Testis (tissue), 2 donors: ENCODE measurements around the gene CHIA.

Experiments used
- POLR2A ChIP-seq: fragments of 450-650 bp; IDR thresholded peaks from one replicate; pipeline ENCODE4 v1.6.1; 2017; ENCODE audit warnings: antibody characterized with exemption, mild to moderate bottlenecking, moderate library complexity
- TF ChIP-seq, protein P1 (sequence below), 3 experiments: fragments of 450-650 bp in 2 of 3; fragments of 200-600 bp in 1 of 3; sonication (generic) in 1 of 3; IDR thresholded peaks; one replicate each; pipeline ENCODE4 v1.5.1; 2016 to 2019; ENCODE audit warnings: antibody characterized with exemption in 3 of 3, mild to moderate bottlenecking in 2 of 3, moderate library complexity in 1 of 3

DNA sequence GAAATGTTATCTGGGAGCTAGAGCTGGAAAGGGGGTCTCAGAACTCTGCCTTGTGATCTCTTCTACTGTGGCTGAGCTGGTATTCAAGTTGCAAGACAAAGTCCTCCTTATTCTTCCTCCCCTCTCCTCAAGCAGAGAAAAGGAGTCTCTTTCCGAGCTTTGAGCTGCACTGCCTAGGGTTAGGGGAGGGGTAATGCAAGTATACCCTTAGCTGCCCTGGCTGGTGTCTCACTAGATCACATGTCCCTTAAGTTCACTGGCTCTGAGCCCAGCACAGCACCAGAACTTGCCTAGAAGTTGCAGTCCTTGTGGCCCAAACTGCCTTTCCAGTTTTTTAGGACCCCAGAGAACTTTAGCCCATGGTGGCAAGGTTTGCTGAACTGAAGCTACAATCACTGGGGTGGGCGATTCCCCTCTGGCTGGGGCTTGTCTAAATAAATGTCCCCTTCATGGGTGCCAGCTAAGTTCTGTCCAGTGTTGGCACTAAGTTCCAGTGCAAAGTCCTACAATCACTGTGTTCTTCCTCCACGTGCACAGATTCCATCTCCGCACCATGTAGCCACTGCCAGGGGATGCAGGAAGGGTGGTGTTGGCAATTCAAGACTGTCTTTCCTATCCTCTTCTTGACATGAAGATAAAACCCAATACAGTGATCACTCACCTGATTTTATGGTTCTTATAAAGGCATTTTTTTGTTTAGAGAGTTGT is 22.7 kb upstream of the CHIA start:
- TF ChIP-seq, protein P1, sequence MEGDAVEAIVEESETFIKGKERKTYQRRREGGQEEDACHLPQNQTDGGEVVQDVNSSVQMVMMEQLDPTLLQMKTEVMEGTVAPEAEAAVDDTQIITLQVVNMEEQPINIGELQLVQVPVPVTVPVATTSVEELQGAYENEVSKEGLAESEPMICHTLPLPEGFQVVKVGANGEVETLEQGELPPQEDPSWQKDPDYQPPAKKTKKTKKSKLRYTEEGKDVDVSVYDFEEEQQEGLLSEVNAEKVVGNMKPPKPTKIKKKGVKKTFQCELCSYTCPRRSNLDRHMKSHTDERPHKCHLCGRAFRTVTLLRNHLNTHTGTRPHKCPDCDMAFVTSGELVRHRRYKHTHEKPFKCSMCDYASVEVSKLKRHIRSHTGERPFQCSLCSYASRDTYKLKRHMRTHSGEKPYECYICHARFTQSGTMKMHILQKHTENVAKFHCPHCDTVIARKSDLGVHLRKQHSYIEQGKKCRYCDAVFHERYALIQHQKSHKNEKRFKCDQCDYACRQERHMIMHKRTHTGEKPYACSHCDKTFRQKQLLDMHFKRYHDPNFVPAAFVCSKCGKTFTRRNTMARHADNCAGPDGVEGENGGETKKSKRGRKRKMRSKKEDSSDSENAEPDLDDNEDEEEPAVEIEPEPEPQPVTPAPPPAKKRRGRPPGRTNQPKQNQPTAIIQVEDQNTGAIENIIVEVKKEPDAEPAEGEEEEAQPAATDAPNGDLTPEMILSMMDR (IDR thresholded peaks at IDR 0.05) = no peak
- no peak for TF ChIP-seq POLR2A
